GM21576 (cell line): ENCODE data around the gene MRPL22.
A peak's percentile ranks its signal among the peaks of the same experiment; 100 is the strongest.
"Not testable (repeated sequence)": the region's sequence is repeated elsewhere in the genome, so short reads cannot be mapped to it uniquely, and the experiment has no call there.

Experiments used
- ATAC-seq: cut with Tn5 transposase; IDR thresholded peaks from one replicate; pipeline ENCODE4 v1.9.1; 2021; ENCODE audit warnings: mild to moderate bottlenecking, moderate library complexity; ENCODE audit not compliant: unreplicated experiment

Gene MRPL22

DNA sequence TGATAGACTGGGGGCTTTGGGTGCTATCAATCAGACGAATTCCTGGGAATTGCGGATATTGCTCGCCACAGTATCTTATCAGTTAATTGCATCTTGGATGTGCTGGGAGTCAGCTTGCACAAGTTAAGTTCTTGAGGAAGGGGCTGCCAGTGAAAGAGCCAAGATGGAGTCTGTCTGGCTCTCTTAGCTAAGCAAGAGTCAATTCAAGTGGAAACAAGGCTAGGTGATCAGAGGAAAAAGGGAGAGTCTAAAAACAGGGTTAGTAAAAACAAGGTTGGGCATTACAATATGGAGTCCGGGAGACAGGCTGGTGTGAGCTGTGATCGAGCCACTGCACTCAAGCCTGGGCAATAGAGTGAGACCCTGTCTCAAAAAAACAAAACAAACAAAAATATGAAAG lies 1.5 kb upstream of the MRPL22 start:
- ATAC-seq = not testable (repeated sequence)

DNA sequence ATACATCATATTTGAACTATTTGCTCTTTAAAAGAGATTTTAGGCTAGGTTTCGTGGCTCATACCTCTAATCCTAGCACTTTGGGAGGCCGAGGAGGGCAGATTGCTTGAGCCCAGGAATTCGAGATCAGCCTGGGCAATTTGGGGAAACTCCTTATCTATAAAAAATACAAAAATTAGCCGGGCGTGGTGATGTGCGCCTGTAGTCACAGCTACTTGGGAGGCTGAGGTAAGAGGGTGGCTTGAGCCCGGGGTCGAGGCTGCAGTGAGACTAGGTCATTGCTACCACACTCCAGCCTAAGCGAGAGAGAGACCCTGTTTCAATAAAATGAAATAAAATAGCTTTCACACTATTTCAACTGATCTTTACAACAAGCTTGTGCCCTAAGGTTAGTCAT lies 500 bp upstream of the MRPL22 start:
- no peak for ATAC-seq

DNA sequence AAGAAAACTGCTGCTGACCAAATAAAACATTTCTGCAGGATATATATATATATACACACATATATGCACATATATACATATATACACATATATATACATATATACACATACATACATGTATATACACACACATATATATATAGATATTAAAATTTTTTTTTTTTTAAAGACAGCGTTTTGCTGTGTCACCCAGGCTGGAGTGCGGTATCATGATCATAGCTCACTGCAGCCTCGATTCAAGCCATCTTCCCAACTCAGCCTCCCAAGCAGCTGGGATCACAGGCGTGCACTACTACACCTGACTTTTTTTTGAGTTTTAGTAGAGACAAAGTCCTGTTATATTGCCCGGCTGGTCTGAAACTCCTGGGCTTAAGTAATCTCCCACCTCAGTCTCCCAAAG lies 2.7 kb downstream of the MRPL22 start:
- ATAC-seq = no peak

DNA sequence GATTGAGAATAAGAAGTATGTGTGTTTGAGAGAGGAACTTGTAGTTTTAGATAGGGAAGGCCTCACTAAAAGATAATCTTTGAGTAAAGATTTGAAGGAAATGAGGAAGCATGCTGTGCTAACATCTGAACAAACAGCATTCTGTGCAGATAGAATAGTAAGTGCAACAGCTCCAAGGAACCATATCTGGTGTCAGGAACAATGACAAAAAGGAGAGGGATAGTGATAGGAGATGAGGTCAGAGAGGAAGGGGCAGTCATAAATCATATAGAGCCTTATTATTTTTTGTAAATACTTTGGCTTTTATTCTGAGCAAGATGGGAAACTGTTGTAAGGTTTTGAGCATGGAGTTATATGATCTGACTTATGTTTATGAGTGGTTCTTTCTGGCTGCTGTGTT lies 3.8 kb downstream of the MRPL22 start:
- ATAC-seq = no peak

DNA sequence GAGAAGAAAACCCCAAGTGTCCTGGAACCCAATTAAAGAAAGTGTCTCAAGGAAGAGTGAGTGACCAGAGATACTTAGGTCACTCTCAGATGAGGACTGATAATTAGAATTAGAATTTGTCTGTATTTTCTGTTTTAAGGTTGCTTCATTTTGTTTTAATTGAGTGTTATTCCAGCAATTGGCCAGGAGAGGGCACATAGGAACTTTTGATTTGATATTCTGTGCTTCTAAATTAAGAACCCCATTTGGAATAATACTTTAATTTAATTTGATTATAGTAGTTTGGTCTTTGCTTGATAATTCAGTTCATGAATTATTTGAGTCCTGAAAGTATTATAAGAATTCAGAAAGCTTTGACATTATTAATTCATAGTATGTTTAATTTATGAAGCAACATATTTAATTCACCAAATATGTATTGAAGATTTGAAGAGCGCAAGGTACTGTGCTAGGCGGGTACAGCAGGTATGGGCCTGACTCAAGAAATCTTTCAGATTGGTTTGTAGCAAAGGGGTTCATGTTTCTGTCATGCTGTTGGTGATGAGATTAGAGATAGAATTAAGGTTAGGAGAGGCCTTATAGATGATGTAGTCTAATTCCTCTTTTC lies 4.9 kb downstream of the MRPL22 start:
- ATAC-seq = no peak

DNA sequence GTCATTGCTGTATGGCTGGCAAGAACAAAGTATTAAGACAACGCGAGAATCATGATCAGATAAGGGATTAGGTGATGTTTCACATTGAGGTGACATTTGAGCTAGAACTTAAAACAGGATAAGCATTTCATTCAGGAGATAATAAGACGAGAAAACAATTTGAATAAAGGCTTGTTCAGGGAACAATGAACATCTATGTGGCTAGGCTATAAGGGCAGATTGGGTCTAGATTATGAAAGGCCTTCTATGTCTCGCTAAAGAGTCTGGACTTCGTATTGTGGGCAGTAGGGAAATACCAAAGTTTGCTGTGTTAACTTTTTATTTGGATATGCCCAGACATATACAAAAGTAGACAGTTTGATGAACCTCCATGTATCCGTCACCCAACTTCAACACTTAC lies 6.9 kb downstream of the MRPL22 start:
- no peak for ATAC-seq

DNA sequence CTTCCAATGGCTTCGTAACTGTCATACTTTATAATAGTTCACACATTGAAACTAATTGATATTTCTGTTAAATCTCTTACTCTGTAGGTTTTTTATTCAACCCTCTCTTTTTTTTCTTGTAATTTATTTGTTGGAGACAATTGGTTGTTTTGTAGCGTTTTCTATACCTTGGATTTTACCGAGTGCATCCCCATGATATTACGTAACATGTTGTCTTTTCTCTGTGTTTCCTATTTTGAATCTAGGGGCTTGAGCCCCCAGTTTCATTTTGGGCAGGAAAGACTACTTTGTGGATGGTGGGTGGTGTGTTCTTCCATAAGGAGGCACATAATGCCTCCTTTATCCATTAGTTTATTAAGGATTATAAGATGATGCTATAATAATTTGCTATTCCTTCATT lies 7.4 kb downstream of the MRPL22 start:
- no peak for ATAC-seq

DNA sequence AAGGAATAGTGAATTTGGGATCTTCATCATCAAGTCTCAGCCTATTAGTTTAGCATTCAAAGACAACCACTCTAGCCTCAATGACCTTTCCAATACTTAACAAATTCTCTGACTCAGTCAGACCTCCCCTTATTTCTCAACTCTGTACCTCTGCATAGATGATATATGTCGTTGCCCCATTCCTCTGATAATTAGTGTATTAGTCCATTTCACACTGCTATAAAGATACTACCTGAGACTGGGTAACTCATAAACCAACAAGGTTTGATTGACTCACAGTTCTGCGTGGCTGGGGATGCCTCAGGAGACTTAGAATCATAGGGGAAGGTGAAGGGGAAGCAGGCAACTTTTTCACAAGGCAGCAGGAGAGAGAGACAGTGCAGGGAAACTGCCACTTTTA lies 8.9 kb downstream of the MRPL22 start:
- no peak for ATAC-seq

DNA sequence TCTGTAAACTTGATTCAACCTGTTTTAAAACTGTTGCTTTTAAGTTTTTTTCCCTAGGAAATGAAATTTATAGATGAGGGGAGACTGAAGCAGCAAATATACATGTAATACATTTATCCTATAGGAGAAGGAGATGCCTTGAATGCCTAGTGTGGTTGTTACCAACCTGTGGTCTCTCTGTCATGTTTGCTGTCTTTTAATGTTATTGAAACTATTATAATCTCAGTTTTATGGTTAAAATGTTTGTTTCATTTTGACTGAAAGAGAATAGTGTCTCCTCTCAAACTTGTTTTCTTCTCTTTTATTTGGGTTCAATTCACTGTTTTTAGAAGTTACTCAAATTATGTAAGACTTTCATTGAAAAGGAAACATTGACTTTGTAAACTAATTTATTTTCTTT lies 15.8 kb downstream of the MRPL22 start:
- ATAC-seq = no peak

DNA sequence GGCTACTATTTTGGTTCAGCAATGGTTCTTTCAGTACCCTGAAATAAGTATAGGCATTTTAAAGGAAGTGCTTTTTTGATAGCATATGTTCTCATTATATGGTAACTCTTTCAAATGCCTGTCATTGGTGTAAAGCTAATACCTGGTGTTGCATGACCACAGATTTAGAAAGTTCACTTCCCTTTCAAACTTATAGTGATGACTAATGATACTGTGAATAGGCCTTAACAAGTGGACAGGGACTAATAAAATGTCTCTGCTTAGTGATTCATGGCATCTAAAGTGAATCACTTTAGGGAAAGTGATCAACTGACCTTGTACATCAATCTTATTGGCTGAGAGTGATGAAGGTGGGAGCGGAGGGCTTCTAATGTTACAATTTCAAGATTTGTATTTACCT lies 21.6 kb downstream of the MRPL22 start:
- peak; percentile 93 for ATAC-seq

DNA sequence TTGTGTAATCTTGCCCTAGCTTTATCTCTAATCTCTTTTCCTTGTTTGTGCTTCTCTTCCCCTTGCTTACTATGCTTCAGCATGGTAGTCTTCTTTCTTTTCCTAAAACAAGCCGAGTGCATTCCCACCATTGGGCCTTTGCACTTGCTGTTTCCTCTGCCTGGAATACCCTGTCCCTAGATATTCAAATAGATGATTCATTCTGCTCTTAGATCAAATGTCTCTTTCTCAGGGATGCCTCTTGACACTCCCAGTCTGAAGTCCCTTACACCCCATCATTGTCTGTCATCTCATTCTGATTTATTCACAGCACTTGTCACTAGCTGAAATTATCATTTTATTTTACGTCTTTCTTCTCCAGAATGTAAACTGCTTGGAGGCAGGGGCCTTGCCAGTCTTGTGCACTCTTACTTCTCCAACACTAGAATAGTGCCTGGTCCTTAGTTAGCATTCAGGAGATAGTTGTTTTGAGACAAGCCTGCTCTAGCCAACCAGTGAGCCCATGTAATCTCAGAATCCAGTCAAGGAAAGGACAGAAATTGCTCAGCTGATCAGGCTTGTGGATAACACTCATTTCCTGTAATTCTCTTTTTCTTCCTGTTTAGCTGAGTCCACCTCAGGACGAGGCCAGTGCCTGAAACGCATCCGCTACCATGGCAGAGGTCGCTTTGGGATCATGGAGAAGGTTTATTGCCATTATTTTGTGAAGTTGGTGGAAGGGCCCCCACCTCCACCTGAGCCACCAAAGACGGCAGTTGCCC lies 25.4 kb downstream of the MRPL22 start:
- no peak for ATAC-seq

DNA sequence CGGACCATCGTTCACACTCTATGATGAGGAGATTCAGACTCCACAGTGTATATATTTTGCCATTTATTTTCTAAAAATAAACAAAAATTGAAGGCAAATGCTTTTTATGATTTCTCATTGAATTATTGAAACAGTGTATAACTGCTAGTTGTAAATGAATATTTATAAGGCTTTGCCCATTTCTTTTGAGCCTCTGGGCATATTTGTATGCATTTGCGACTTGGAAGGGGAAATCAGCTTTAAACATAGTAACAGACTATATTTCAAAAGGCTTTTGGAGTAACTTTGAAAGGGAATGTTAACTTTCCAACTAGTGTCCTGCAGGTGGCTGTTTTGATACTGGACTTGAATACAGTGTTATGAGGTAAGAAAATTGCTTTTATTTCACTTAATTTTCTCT lies 26.0 kb downstream of the MRPL22 start:
- no peak for ATAC-seq

DNA sequence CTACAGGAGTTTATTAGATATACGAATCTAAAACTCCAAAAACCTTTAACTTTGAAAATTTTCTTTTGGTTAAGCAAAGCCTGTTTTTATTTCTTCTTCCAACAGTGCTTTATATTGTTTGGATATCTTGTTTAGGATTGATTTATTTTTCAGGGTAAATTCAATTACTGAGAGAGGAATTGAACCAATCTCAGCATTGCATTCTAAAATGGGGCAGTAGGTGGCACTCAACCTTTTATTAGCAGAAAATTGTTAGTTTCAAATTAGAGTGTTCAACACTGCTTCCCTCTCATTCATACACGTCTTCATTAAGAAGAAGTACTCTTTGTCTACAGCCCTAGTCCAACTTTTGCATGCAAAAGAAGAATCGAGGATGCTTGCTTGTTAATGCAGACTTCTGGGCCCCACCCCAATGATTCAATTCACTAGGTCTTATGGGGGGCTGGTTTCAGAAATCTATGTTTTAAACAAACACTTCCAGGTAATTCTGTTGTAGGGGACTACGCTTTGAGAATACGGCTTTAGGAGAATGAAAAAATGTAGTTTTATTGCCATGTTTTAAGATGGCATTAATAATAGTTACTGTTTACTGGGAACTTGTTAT lies 26.6 kb downstream of the MRPL22 start:
- ATAC-seq = no peak

DNA sequence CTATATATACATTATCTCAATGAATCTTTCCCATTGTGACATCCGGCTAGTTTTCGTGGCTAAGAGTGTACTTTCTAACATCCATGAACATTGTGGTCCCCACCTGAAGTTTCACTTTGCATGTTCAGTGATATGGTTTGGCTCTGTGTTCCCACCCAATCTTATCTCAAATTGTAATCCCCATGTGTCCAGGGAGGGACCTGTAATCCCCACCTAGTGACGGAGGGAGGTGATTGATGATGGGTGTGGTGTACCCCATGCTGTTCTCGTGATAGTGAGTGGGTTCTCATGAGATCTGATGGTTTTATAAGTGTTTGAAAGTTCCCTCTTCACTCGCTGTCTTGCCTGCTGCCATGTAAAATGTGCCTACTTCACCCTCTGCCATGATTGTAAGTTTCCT lies 28.1 kb downstream of the MRPL22 start:
- ATAC-seq = no peak

DNA sequence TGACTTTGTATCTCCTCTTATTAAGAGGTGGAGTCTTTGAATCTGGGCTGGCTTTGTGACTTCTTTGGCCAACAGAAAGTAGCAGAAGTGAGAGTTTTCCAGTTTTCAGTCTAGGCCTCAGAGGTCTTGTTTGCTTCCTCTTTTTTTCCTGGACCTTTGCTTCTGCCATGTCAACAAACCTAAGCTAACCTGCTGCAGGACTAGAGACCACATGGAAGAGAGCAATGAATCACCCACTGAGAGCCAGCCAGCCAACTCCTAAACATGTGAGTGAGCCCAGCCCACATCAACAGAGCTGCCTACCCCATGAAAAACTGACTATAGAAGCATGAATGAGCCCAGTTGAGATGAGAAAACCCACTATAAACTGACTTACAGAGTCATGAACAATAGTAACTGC lies 29.9 kb downstream of the MRPL22 start:
- no peak for ATAC-seq

DNA sequence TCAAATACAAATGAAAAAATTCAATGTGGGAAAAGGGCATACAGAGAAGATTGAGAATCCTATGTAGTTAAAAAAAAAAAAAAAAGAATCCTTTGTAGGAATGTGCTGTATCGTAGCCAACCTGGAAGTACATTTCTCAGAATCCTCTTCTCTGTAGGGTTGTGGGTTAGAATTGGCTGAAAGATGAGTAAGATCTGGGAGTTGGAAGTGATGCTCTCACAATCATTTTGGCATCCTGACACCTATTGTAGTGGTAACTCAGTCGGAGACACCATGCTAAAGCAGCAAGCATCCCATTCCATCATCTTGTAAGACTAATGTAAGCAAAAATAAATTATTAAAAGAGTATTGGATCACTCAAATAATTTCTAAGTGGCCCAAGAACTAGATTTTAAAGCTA lies 30.6 kb downstream of the MRPL22 start:
- no peak for ATAC-seq

DNA sequence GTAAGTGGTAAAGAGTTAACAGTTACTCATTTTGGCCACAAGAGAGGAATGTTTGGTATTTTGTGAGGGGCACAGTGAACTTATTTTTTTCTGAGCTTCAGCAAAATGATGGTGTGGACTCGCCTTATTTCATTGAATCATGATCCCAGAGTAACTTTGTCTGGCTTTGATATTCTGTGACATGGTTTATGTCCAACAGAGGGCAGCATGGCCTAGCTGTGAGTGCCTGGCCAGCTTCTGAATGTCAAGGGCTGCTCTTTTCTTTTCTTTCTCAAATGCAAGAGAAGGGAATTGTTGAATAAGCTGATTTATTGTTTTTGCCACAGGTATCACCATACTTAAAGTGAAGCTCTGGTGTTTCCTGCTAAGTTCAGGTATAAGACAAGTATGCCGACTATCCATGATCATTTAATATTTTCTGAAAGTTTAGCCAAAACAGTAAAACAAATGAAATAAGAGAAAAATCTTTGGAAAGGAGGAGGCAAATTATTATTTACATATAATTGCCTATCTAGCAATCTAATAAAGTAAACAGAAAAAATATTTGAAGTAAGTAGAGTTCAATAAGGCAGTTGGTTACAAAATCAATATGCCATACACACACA lies 31.7 kb downstream of the MRPL22 start:
- no peak for ATAC-seq

DNA sequence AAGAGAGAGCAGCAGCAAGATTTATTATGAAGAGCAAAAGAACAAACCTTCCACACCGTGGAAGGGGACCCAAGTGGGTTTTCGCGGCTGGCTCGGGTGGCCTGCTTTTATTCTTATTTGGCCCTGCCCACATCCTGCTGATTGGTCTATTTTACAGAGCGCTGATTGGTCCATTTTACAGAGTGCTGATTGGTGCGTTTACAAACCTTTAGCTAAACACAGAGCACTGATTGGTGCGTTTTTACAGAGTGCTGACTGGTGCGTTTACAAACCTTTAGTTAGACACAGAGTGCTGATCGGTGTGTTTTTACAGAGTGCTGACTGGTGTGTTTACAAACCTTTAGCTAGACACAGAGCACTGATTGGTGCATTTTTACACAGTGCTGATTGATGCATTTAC lies 35.2 kb downstream of the MRPL22 start:
- not testable (repeated sequence) for ATAC-seq

DNA sequence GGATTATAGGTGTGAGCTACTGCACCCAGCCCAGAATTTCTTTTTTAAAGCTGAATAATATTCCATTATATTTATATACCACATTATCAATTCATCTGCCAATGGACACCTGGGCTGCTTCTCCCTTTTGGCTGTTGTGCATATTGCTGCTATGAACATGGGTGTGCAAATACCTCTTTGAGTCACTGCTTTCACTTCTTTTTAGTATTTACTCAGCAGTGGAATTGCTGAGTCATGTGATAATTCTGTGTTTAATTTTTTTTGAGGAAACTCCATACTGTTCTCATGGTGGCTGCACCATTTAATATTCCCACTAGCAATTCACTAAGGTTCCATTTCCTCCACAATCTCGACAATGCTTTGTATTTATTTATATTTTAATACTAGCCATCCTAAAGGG lies 36.5 kb downstream of the MRPL22 start:
- ATAC-seq = no peak

DNA sequence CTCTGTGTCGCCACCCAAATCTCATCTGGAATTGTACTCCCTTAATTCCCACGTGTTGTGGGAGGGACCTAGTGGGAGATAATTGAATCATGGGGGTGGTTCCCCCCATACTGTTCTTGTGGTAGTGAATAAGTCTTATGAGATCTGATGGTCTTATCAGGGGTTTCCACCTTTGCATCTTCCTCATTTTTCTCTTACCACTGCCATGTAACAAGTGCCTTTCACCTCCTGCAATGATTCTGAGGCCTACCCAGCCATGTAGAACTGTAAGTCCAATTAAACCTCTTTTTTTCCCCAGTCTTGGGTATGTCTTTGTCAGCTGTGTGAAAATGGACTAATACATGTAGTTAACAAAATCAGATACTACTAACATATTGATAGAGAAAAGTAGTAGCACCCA lies 37.4 kb downstream of the MRPL22 start:
- ATAC-seq = not testable (repeated sequence)

DNA sequence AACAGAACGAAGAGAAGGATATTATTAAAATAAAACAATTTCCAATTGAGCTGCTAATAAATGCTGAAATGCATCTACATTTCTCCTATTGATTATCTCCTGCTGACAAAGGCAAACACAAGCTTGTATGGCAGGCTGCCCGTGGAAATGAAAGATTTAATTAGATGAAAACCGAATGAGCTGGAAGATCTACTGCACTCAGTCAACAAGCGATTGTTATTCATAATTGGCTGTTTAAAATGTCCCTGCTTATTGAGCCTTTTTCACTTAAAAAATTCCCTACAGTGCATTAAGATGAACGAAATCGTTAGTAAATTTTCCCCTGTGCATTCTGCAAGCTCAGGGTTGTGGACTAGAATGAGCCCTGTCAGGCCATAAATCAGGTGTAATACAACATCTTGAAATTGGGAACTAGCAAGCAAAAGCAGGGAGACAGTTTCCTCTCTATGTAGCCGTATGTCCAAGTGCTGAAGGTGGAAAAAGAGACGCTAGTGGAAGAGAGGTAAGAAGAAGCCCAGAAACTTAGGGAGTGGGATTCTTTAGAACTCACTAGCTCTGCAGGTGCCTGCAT lies 44.2 kb downstream of the MRPL22 start:
- no peak for ATAC-seq

DNA sequence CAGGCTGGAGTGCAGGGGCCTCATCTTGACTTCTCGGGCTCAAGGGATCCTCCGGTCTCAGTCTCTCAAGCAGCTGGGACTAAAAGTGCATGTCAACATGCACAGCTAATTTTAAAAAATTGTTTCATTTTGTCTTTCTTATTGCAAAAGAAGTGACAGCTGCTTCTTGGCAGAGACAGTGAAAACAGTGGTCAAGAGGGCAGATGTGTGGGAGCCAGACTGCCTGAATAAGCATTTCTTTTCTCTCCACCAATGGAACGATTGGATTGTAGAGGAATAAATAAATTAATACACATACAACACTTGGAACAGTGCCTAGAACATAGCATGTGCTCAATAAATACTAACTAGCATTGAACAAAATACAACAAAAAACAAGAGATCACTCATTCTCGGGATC lies 45.3 kb downstream of the MRPL22 start:
- ATAC-seq = no peak
